Activated CD4-positive, alpha-beta T cell treated with anti-CD3 and anti-CD28 coated beads, Interleukin-2, amount 10 ng/mL, durations not matched to agents 7 days and 5 days (primary cell): ENCODE data around the gene PALM3. TPM values are rescaled to one million over a fixed set of nuclear protein-coding genes. Genes with fewer than 3 reads are reported as not detected.

Source experiments
- CTCF ChIA-PET: fragments of 350-600 bp; sonication (Branson Sonifier 250); formaldehyde crosslinking; loops from one replicate; lab custom pipeline; 2021; ENCODE audit warnings: antibody characterized with exemption; lab: Charles Lee
- POLR2A ChIA-PET: fragments of 350-600 bp; sonication (Branson Sonifier 250); formaldehyde crosslinking; loops from one replicate; lab custom pipeline; 2021; ENCODE audit warnings: antibody characterized with exemption; lab: Charles Lee
- DNase-seq: peaks from one replicate; pipeline ENCODE4 v3.0.0-alpha.2; 2020
- H3K27ac Mint-ChIP-seq: one replicate; pipeline ENCODE4 v1.8.0; 2021; ENCODE audit warnings: mild to moderate bottlenecking, moderate library complexity, mixed read lengths
- H3K27me3 Mint-ChIP-seq: one replicate; pipeline ENCODE4 v1.8.0; 2021; ENCODE audit warnings: mixed read lengths
- H3K36me3 Mint-ChIP-seq: one replicate; pipeline ENCODE4 v1.8.0; 2021; ENCODE audit warnings: low read depth, mixed read lengths
- H3K4me1 Mint-ChIP-seq: one replicate; pipeline ENCODE4 v1.8.0; 2021; ENCODE audit warnings: mixed read lengths
- H3K4me3 Mint-ChIP-seq: one replicate; pipeline ENCODE4 v1.8.0; 2021; ENCODE audit warnings: mild to moderate bottlenecking, moderate library complexity, mixed read lengths
- H3K9me3 Mint-ChIP-seq: one replicate; pipeline ENCODE4 v1.8.0; 2021; ENCODE audit warnings: mixed read lengths
- total RNA-seq, 2 experiments: library from RNA; stranded (reverse); gene quantifications; one replicate each; pipeline ENCODE4 v1.2.3, GENCODE V29; 2021

Gene PALM3
- total RNA-seq, 2 experiments from 2014 or later = not detected

- no peak for DNase-seq
- Mint-ChIP-seq H3K4me1 (peaks cover 8% of the 10 kb centered on the region), H3K36me3 (peaks cover 23% of the 10 kb centered on the region), H3K27ac (no peak overlapping the region), H3K4me3 (no peak overlapping the region), H3K9me3 (peaks cover 9% of the 10 kb centered on the region), H3K27me3 (no peaks in the 10 kb centered on the region)
- POLR2A ChIA-PET = no interaction called here
- CTCF ChIA-PET = no interaction called here
Measured at GRCh38 chr19:14097532-14098151, 35.8 kb upstream of the PALM3 start.

- no peak for DNase-seq
- Mint-ChIP-seq H3K27me3 (no peaks in the 10 kb centered on the region), H3K9me3 (peaks cover 9% of the 10 kb centered on the region), H3K4me3 (no peak overlapping the region), H3K27ac (no peak overlapping the region), H3K4me1 (peaks cover 14% of the 10 kb centered on the region), H3K36me3 (peaks cover 29% of the 10 kb centered on the region)
- POLR2A ChIA-PET = no interaction called here
- CTCF ChIA-PET = interaction anchor here (0.6 to 1.3 kb wide), 2 partner anchors 11 to 34 kb away, joined by 3 read pairs; no protein-coding TSS in a partner anchor
Measured at GRCh38 chr19:14096272-14096992, 34.6 kb upstream of the PALM3 start.

DNA sequence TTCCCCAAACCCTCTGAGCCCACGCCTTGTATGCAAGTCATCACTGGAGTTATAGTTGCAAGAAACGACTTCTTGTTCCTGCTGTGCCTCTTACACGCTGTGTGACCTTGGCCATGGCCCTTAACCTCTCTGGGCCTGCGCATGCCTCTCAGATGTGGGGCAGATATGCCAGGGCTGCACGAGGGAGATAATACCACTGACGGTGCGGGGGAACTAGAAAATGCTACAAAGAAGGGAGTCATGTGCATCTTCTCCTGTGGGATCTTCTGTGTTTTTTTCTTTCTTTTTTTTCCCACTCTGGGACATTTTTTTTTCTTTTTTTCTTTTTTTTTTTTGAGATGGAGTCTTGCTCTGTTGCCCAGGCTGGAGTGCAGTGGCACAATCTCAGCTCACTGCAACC lies 33.0 kb upstream of the PALM3 start:
- Mint-ChIP-seq H3K4me1 (peaks cover 14% of the 10 kb centered on the region), H3K27me3 (no peaks in the 10 kb centered on the region), H3K27ac (no peak overlapping the region), H3K9me3 (peaks cover 9% of the 10 kb centered on the region), H3K36me3 (peaks cover 25% of the 10 kb centered on the region), H3K4me3 (no peak overlapping the region)
- CTCF ChIA-PET = interaction anchor here (0.8 to 2.3 kb wide), 4 partner anchors 18 to 113 kb away, joined by 3 to 11 read pairs (median 5); partner anchors contain the start of genes ASF1B and MISP3
- no peak for DNase-seq
- POLR2A ChIA-PET = no interaction called here

GRCh38 chr19:14093117-14093823 lies 31.4 kb upstream of the PALM3 start:
- CTCF ChIA-PET = interaction anchor here (1.8 to 2.3 kb wide), 2 partner anchors 20 to 43 kb away, joined by 6 to 11 read pairs; partner anchors contain the start of gene ASF1B
- H3K9me3 Mint-ChIP-seq = peaks cover 9% of the 10 kb centered on the region
- DNase-seq = no peak
- peaks cover 34% of the 10 kb centered on the region for H3K36me3 Mint-ChIP-seq
- POLR2A ChIA-PET = interaction anchor here (0.5 kb wide), 1 partner anchor 123 kb away, joined by 4 read pairs; no protein-coding TSS in a partner anchor
- H3K27me3 Mint-ChIP-seq = no peaks in the 10 kb centered on the region
- H3K4me1 Mint-ChIP-seq = peaks cover 24% of the 10 kb centered on the region
- H3K4me3 Mint-ChIP-seq = peak overlapping the region; percentile 45
- peak overlapping the region; percentile 61 for H3K27ac Mint-ChIP-seq

DNA sequence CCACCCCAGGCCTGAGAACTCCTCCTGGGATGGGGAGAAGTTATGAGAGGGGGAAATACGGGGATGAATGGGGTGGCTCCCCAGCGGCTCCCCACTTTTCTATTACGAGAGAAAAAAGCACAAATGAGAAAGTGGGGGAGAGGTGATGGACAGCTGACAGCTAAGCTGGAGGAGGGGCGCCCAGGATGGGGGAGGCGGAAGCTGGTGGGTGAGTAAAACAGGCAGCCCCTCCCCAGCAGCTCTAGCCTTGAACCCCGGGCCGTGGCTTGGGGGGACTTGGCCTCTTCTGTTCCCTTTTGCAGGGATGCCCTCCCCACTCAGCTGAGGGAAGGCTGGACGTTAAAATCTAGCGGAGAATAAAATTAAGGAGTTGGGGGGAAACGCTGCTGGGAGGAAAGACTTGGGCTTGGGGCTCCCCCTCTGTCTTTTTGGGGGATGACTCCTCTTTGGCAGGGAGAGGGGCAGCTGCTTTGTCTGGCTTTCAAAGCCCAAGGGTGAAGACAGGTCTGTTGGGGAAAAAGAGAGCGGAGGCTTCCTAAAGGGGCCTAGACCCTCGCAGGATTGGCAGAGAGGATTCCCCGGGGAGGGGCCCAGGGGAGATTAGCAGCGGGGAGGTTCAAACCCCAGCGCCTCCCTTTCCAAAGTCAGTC lies 30.1 kb upstream of the PALM3 start:
- CTCF ChIA-PET = interaction anchor here (0.8 to 1.7 kb wide), 4 partner anchors 20 to 211 kb away, joined by 3 to 4 read pairs (median 3); partner anchors contain the start of gene ASF1B
- Mint-ChIP-seq H3K36me3 (peaks cover 34% of the 10 kb centered on the region), H3K27ac (peak overlapping the region; percentile 98), H3K4me3 (peak overlapping the region; percentile 95), H3K4me1 (peaks cover 30% of the 10 kb centered on the region), H3K9me3 (peaks cover 9% of the 10 kb centered on the region), H3K27me3 (no peaks in the 10 kb centered on the region)
- POLR2A ChIA-PET = interaction anchor here (0.5 kb wide), 1 partner anchor 1360 kb away, joined by 5 read pairs; no protein-coding TSS in a partner anchor
- peak; percentile 65 for DNase-seq

- POLR2A ChIA-PET = interaction anchor here (0.5 kb wide), 1 partner anchor 1359 kb away, joined by 5 read pairs; no protein-coding TSS in a partner anchor
- DNase-seq = peak; percentile 51
- H3K4me1 Mint-ChIP-seq = peaks cover 30% of the 10 kb centered on the region
- peaks cover 30% of the 10 kb centered on the region for H3K36me3 Mint-ChIP-seq
- no peaks in the 10 kb centered on the region for H3K27me3 Mint-ChIP-seq
- peaks cover 9% of the 10 kb centered on the region for H3K9me3 Mint-ChIP-seq
- peak overlapping the region; percentile 98 for H3K27ac Mint-ChIP-seq
- CTCF ChIA-PET = interaction anchor here (0.8 to 1.7 kb wide), 4 partner anchors 21 to 211 kb away, joined by 3 to 4 read pairs (median 3); partner anchors contain the start of gene ASF1B
- H3K4me3 Mint-ChIP-seq = peak overlapping the region; percentile 95
Measured at GRCh38 chr19:14091081-14091812, 29.4 kb upstream of the PALM3 start.

GRCh38 chr19:14090509-14091080 lies 28.7 kb upstream of the PALM3 start, which contains the start of gene SAMD1:
TSS of gene SAMD1 (minus strand) at chr19:14090751.
- Mint-ChIP-seq H3K4me3 (peak within 1 kb of the TSS; percentile 95), H3K9me3 (peaks cover 9% of the 10 kb centered on the region), H3K27ac (peak within 1 kb of the TSS; percentile 98), H3K27me3 (no peaks in the 10 kb centered on the region), H3K36me3 (peaks cover 30% of the 10 kb centered on the region), H3K4me1 (peaks cover 30% of the 10 kb centered on the region)
- CTCF ChIA-PET = interaction anchor here (1.0 to 1.7 kb wide), 3 partner anchors 25 to 228 kb away, joined by 3 to 4 read pairs (median 3); partner anchors contain the start of gene ASF1B
- DNase-seq = peak; percentile 88
- POLR2A ChIA-PET = interaction anchor here (1.0 kb wide), 1 partner anchor 46 kb away, joined by 3 read pairs; no protein-coding TSS in a partner anchor

DNA sequence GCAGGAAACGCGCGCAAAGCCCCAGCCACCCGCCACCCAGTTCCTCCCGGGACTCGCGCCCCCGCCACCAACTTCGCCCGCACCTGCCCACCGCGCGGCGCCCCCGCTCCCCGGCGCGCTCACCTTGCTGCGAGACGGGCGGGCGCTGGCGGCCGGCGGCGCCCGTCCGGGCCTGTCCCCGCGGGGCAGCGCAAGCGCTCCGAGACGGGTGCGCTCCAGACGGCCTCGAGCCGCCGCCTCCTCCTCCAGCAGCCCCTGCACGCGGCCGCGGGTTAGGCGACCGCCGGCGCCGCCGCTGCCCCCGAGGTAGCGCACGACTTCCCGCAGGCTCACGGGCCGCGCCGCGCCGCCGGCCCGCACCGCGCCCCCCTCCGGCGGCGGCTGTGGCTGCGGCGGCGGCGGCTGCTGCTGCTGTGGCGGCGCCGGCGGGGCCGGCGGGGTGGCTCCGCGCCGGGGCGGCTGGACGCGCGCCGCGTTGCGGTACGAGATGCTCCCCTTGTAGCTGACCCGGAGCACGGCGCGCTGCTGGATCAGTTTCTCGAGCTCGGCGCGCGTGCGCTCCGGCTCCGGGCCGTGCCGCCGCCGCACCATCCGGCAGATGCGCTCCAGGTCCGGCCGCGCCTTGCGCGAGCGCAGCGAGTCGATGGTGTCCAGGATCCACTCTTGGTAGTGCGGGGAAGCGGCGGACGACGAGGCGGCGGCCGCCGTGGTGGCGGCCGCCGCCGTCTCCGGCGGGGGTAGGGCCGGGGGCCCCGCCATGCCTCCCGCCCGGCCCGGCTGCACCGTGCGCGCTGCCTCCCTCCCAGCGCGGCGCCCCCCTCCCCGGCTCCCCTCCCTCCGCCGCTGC lies 28.0 kb upstream of the PALM3 start:
- H3K9me3 Mint-ChIP-seq = peaks cover 9% of the 10 kb centered on the region
- H3K27me3 Mint-ChIP-seq = no peaks in the 10 kb centered on the region
- peaks cover 30% of the 10 kb centered on the region for H3K4me1 Mint-ChIP-seq
- POLR2A ChIA-PET = interaction anchor here (1.0 kb wide), 1 partner anchor 47 kb away, joined by 3 read pairs; no protein-coding TSS in a partner anchor
- H3K27ac Mint-ChIP-seq = peak overlapping the region; percentile 76
- peak; percentile 41 for DNase-seq
- H3K4me3 Mint-ChIP-seq = peak overlapping the region; percentile 80
- CTCF ChIA-PET = interaction anchor here (1.0 kb wide), 1 partner anchor 228 kb away, joined by 3 read pairs; no protein-coding TSS in a partner anchor
- peaks cover 30% of the 10 kb centered on the region for H3K36me3 Mint-ChIP-seq

DNA sequence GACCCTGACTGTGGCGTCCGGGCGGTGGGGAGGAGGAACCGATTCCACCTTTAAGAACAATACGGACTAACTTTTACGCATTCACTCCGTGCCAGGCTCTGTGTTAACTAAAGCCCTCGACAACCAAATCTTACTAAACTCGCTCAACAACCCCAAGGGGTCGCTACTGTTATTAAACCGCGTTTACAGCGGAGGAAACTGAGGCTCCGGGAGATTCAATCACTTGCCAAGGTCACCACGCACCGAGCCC lies 27.5 kb upstream of the PALM3 start:
- no peak for DNase-seq
- CTCF ChIA-PET = no interaction called here
- Mint-ChIP-seq H3K4me1 (peaks cover 27% of the 10 kb centered on the region), H3K27me3 (no peaks in the 10 kb centered on the region), H3K4me3 (peak overlapping the region; percentile 80), H3K9me3 (peaks cover 9% of the 10 kb centered on the region), H3K27ac (peak overlapping the region; percentile 76), H3K36me3 (peaks cover 30% of the 10 kb centered on the region)
- POLR2A ChIA-PET = no interaction called here

GRCh38 chr19:14088634-14089411 lies 26.9 kb upstream of the PALM3 start:
- POLR2A ChIA-PET = no interaction called here
- peak overlapping the region; percentile 76 for H3K27ac Mint-ChIP-seq
- DNase-seq = no peak
- peaks cover 9% of the 10 kb centered on the region for H3K9me3 Mint-ChIP-seq
- H3K27me3 Mint-ChIP-seq = no peaks in the 10 kb centered on the region
- H3K36me3 Mint-ChIP-seq = peaks cover 30% of the 10 kb centered on the region
- peaks cover 27% of the 10 kb centered on the region for H3K4me1 Mint-ChIP-seq
- CTCF ChIA-PET = no interaction called here
- peak overlapping the region; percentile 80 for H3K4me3 Mint-ChIP-seq
